GM21825 (cell line): ENCODE measurements around the gene SLC23A2.
"Not testable (repeated sequence)": the region's sequence is repeated elsewhere in the genome, so short reads cannot be mapped to it uniquely, and the experiment has no call there.

Source experiments
- ATAC-seq: cut with Tn5 transposase; IDR thresholded peaks from one replicate; pipeline ENCODE4 v1.9.1; 2021; ENCODE audit warnings: mild to moderate bottlenecking, moderate library complexity; ENCODE audit not compliant: unreplicated experiment

Gene SLC23A2

DNA sequence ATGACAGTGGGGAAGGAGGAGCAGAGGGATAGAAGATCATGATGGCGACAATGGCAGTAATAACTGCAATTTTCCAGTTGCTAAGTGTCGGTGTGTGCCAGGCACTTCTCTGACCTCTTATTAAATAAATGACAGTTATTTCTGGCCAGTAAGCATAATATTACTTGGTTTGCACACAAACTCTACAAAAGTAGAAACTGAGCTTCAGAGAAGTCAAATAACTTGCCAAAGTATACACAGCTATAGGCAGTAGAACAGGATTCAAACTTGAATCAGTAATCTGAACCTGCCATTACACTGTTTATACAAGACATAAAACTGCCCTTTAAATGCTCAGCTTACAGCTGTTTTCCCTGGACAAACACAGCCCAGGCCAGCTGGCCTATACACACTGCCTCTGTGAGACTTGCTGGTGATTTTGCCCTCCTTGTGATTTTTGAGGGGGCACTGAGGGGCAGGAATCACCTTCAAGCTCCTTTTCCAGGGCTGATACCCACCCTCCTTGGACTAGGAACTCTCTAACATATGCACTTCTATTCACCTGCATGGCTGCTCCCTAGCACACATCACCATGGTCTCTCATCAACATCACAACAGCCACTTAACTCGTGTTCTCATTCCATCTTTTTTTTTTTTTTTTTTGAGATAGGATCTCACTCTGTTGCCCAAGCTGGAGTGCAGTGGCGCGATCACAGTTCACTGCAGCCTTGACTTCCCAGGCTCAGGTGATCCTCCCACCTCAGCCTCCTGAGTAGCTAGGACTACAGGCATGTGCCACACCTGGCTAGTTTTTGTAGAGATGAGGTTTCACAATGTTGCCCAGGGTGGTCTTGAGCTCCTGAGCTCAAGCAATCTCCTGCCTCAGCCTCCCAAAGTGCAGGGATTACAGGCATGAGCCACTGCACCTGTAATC lies 63.6 kb downstream of the SLC23A2 start:
- ATAC-seq = no peak

DNA sequence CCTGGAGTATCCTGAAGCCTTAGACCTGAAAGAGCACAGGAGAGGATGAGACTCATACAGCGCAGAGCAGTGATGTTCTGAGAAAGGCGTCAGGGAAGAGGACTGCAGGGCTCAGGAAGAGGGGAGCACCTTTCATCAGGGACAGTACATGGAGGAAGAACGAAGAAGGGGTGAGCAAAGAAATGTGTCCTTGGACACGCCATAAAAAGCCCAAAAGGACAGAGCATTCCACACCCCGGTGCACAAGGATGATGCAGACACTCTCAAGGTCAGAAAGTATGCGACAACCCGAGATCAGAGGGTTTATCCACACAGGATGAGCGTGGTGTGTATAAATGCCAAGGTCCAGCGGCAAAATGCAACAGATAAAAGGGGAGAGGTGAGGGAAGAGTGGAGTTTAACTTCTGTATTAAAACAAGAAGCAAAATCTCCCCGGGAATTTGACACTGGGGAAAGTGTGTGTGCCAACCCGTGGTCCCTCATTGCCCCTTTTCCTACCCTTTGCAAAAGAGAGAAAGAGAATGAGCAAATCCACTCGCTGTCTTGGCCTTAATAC lies 64.4 kb downstream of the SLC23A2 start:
- ATAC-seq = no peak

DNA sequence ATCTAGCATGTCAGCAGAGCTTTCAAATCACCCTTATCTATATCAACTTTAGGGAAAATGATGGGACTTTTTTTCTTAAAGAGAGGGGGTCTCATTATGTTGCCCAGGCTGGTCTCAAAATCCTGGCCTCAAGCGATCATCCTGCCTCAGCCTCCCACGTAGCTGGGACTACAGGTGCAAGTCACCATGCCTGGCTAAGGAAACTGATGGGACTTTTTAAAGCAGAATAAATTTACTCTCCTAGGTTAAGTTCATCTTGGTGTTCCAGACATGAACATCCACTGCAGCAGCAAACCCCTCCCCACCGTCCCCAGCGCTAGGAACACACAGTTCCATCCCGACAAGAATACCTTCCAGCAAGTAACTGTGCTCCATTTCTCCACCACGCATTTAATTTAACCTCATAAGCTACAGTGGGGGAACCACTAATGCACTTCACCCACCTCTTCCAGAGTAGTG lies 64.9 kb downstream of the SLC23A2 start:
- ATAC-seq = no peak

DNA sequence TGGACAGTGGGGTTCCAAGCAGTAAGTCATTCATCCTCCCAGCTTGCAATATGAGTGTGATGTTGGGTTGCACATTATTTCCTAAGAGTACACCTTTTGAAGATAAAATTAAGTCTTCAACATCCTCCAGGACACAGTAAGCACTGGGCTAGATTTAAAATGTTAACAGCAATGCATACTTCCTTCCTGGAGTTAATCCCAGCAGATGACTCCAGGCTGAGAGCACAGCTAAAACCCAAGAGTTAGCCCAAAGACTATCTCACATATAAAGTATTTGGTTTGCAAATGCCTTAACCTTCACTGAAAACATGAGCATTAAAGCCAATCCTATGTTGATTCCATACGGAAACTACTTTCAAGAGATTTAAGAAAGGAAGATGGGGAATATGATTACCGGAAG lies 69.2 kb downstream of the SLC23A2 start:
- ATAC-seq = no peak

DNA sequence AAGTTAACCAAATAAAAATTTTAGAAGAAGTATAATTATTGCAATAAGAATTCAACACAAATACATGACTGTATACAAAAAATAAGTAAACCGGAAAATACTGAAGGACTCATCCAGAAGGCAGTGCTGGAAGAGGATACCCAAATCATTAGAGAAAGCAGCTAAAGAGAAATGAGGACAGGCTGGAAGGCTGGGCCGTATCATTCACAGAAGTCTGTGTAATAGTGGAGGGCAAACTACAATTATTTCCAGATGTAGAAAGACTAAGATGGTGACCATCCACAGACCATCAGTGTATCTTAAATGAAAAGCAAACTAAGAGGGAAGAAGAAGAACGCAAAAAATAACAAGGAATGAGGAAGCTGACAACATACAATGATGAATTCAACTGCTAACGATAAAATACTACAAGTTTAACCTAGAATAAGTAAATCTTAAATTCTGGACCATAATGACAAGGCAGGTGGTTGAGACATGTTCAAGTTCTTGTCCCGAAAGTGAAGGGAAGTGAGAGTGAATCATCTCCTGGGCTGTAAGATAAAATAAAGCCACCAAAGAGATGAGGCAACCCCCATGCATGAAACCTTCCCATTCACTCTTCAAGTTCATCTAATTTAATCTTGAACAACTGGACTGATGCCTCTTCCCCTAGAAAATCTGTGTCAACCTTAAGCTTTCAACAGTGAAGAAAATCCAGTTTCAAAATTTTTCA lies 71.5 kb downstream of the SLC23A2 start:
- no peak for ATAC-seq

DNA sequence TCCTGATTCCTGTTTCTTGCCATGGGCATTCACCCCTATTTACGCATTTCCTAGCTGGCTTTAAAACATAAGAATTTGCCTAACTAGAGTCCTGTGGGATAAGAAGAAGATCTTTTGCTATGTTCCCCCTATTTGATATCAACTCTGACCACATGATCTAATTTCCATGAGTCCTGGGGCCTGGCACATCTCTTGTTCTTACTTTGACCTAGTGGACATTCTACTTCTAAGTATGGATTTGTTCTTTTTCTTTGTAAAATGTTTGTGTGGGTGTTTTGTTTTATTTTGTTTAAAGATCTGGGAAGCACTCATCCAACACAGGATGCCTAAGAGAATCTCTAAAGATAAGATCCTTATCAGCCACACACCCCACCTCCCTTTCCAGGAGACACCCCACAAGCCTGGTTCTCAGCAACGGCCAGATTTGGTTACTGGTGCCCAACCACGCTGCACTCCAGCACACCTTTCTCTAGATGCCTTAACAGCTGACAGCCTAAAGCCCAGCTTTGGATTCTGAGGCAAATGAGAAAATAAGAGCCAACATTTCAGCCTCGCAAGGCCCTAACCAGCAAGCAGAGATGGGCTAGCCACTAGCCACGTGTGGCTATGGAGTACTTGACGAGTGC lies 74.7 kb downstream of the SLC23A2 start:
- ATAC-seq = no peak

DNA sequence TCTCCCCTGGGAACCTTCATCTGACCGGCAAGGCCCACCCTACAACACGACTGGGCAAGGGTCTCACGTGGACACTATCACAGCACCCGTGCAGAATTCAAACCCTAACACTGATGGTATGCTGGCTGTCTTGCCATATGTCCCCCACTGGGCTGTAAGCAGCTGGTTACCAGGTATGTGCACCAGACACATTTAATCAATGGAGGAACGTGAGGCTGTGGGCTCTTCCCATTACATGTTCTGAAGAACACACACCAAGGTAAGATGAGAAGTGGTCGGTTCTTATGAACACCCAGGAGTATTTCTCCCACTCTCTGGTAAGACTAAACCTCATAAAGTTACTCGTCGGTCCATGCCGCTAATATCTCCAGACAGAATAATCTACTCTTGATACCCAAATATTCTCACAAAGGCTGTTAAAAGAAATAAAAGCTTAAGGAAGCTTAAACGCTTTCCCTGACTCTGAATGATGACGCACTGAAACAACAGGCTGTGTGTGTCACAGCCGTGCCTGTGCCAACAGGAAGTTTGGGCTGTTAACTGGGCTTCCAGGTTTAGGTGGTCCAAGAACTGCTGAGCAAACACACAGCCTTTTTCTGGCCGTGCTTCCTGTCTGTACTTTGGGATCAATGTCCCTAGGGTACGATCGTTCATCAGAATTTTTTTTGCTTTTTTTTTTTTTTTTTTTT lies 75.3 kb downstream of the SLC23A2 start:
- no peak for ATAC-seq

DNA sequence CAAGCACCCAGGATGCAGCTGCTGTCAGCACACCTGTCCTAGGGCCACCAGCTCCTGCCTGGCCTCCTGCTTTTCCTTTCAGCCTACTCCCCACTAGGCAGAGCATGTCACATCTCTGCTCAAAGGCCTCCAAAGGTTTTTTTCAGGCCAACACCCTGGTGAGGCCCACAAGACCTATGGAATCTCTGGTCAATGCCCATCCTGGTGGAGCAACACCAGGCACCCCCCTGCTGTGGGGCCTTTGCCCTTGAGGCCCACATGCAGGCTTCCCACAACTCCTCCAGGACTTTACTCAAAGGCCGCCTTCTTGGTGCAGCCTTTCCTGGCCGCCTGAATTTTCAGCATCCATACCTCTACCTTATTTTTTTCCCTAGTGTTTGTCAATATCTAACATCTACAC lies 76.9 kb downstream of the SLC23A2 start:
- ATAC-seq = no peak

DNA sequence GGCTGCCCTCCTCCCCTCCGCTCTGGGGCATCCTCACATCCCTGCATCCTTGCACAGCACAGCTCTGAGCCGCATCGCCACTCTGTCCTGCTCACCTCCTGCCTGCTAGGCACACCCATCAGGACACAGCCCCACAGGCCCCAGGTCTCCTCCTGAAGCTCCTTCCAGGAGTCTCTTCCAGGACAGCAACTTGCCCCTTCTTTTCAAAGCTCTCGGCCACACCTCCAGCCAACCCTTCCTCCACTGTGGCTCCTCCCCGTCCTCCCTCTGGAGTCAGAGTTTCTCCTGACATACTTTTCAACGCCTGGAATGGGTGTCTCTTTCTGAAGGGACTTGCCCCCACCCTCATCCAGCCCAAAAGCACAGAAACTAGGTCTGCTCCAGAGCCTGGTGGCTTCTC lies 77.3 kb downstream of the SLC23A2 start:
- no peak for ATAC-seq

DNA sequence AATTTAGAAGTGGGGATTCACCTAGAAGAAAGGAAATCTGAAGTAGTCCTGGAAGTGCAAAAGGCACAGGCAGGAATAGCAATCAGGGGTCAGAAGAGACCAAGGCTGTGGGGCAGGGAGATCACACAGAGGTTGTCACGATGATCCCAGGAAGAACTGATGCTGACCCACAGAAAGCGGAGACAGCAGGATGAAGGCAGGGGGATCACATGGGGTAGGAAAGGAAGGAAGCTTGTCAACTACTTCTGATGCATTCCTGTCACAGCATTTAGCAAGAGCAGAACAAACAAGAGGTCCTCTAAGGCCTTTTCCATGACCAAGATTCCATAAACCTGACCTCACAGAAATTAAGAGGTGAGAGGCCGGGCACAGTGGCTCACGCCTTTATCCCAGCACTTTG lies 79.1 kb downstream of the SLC23A2 start:
- no peak for ATAC-seq

DNA sequence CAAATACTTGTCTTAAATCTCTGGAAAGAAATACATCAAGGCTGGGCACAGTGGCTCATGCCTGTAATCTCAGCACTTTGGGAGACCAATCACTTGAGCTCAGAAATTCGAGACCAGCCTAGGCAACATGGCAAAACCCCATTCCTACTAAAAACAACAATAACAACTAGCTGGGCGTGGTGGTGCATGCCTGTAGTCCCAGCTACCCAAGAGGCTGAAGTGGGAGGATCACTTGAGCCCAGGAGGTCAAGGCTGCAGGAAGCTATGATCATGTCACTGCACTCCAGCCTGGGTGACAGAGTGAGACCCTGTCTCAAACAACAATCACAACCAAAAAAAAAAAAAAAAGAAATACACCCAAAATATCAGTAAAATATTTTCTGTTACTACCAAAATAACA lies 80.0 kb downstream of the SLC23A2 start:
- not testable (repeated sequence) for ATAC-seq

DNA sequence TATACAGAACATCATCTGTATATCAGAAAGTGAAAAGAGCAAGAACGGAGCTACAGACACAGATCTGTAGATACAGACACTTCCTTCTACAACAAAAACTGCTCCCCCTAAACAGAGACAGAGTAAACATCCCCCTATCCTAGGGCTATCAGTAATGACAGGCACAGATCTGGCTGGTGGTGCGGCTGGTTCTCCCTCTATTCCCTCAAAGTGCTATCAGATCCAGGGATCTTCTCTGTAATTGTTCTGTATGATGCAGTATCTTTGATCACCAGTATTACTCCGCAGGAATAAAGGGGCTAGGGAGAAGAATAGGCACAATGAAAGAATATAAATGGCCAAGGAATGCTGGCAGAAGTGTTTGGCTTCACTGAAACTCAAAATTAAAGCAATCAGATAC lies 80.7 kb downstream of the SLC23A2 start:
- no peak for ATAC-seq

DNA sequence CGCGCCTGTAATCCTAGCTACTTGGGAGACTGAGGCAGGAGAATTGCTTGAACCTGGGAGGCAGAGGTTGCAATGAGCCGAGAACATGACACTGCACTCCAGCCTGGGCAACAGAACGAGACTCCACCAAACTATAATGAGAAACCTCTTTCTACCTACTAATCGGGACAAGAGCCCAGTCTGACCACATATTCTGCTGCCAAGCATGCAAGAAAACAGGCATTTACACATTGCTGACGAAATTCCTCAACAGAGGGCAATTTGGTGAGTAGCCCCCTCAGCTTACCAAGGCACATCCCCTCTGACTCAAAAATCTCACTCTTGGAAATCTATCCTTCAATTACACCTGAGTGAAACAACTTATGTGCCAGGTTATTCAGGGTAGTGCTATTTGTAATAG lies 81.2 kb downstream of the SLC23A2 start:
- ATAC-seq = no peak

DNA sequence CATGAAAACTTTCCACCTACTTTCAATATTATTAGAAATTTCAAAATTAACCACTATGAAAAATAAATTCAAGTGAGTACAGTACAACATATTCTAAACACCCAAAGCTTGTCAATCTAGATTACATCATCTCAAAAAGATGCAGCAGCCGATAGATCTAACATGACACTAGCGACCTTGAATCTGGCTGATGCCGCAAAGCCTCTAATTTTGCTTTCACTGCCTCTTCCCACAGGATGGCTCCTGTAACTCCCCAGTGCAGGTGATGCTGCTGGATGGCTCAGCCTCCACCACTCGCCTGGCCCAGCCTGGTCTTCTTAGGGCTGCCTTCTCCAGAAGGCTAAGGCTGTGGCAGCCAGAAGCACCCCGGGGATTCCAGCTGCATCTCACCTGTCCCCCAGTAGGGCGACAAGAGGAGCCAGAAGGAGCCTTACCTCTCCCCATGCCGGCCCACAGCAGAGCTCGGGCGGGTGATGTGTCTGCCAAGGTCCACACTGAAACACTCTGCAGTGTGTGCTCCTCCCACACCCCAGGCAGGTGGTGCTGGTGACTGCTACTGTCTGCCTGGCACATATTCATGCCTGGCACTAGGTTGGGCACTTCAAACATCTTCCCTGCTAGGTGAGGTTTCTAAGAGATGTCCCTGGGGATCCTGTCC lies 82.1 kb downstream of the SLC23A2 start:
- ATAC-seq = no peak

DNA sequence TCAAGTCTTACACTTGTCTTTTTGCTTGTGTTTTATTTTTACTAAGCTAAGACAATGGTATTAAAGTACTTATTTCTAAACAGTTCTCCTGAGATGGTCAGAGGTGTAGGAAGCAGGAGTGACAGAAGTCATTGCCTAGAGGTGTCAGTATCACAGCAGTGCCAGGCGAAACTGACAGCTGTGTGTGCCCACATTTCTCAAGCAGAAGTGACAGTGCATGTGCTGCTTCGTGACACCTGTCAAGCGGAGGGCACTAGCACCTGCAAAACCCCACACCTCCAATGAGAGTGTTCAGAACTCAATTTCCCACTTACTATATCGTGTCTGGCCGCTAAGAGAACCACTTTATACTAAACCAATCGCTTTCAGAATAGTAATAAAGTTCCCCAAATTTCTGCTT lies 82.8 kb downstream of the SLC23A2 start:
- no peak for ATAC-seq

DNA sequence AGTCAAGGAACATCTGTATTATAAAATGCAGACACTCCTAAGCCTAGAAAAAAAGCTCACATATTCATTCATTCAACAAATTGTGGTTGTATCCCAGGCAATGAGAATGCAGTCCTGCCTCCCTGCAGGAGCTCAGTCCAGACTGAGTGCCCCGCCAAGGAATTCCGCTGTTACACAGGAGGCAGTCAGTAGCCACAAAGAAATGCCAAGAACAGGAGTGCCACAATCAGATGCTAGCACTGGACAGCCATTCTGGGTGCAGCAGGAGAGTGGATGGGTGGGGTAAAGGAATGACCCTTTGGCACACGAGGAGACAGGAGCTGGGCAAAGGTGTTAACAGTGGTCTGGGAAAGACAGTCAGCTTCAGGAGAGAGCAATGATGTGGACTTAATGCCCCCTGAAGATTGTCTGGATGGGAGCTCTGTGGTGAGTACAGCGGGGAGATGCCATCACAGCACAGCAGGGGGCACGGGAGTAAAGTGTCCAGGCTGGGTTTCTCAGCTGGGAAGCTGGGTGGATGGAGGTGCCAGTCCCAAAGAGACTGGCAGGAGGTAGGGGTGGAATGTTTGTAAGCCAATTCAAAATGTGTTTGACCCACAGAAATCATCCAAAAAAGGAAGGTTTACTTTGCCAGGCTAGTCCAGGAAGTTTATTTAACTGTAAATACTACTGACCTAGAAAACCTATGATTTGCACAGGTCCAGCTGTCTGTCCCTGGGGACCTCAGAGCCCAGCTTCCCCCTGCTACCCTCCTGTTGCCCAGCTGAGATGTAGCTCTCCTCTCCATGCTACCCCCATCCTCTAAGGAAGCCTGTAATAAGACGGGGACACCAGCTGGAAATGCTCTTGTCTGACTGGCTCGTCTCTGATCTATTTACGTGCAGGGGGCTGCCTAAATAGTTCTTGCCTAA lies 84.1 kb downstream of the SLC23A2 start:
- no peak for ATAC-seq

DNA sequence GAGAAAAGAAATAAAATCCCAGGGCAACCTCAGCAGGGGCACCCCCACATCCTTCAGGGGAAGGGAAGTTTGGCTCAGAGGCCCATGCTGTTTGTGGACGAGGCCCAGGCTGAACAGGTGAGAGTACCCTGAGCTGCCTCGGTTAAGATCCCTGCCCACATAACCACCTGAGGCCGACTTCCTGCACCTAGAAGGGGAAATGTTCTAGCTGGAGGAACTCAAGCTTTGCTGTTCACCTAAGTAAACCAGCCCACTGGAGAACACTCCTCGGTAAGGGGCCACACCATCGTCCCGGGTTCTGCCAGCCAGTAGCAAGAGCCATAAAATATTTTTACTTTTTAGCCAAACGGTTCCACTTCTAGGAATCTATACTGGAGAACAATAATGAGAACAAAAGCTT lies 88.2 kb downstream of the SLC23A2 start:
- ATAC-seq = no peak

DNA sequence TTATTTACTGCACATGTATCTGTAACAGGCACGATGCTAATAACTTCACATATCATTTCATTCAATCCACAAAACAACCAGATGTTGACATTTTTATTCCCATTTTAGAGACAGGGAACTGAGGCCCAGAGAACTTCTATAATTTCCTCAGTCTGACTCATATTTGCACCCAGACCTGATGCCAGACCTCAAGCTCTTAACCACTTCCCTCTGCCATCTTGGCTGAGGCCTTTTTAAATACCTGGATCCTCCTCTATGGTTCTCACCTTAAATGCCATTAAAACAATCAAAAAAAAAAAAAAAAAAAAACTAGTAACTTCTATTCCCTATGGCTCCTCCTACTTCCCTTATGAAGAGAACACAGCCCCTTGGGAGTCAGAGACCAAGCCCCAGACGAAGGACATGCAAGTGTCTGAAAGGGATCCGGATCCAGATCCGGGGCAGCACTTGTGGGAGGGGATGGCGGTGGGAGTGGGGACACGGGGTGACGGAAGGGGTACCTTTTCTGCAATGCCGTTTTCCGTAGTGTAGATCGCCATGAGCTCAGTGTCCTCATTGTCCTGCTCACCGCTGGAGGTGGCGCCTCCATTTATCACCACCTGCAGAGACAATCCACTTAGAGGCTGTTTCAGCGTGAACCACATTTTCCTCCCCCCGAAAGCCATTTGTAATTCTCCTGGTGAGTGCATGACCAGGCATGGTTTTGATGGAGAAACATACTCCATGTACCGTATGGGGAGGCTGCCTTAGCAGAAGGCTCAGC lies 88.7 kb downstream of the SLC23A2 start:
- ATAC-seq = no peak

DNA sequence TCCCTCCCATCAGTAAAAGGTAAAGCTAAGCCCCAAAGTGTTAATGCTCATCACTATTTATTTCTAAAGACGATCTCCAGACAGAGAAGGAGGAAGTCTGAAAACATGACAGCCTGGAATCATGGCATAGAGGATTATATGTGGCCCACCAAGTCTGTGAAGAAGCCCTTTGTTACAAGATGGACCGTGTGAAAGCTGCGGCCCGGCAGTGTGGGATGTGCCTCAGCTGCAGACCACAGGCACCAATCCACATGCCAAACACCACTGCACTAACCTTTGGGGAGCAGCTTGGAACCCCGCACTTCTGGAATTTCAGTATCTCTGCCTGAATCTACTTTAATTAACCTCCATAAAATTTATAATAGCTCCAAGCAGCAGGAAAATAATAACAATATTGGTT lies 90.4 kb downstream of the SLC23A2 start:
- no peak for ATAC-seq
